Activated gamma-delta T cell (primary cell): ENCODE data around the gene COPB2.

Experiments
- DNase-seq: peaks from one replicate; lab custom pipeline; 2025; lab: John Stamatoyannopoulos, UW

COPB2 gene

DNA sequence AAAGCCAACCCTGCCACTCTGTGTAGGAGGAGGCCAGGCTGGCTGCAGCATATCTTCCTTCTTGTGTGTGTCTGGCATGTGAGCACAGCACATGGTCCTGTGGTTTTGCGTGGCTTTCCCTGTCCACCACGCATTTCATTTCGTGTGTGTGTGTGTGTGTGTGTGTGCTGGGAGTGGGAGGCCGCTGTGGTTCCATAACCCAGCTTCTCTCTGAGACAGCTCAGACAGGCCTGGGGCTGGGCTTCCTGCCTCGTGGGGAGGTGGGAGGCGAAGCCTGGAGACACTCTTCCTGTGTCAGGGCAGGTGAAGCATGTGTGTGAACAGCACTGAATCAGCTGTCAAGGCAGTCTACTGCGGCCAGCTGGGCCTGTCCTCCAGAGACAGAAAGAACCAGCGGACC is 61.6 kb downstream of the COPB2 start:
- DNase-seq = no peak

DNA sequence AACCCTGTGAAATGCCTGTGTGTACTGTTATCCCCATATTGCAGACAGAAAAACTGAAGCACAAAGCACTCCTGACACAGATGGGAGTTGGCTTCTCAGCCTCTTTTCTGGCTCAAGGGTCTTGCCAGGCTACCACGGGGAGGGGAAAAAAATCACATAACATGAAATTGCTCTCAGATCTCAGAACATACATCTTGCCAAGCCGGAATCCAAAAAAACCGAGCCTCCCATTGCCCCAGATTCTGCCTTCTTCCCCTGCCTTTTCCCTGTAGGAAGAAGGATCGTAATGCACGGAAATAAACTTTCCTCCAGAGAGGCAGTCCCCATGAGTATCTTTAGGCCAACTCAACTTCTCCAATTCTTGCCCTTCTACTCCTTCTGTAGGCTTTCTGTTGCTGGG is 62.2 kb downstream of the COPB2 start:
- DNase-seq = no peak

DNA sequence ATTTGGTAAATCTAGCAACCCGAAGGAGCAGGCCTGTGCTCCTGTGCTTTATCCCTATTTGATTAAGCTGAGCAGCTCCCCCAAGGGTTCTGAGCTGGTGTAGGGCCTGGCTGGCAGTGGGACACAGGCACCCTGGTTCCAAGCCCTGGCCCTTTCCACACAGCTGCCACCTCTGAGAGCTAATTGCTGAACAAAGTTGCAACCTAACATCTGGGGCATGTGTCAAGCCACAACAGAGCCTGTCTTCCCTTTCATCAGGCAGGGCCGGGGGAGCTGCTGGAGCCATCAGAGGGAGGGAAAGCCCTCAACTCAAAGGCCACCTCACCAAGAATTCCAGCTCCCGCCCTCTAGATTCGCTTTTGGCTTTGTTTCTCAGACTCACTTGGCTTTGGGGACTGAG is 62.7 kb downstream of the COPB2 start:
- DNase-seq = no peak

DNA sequence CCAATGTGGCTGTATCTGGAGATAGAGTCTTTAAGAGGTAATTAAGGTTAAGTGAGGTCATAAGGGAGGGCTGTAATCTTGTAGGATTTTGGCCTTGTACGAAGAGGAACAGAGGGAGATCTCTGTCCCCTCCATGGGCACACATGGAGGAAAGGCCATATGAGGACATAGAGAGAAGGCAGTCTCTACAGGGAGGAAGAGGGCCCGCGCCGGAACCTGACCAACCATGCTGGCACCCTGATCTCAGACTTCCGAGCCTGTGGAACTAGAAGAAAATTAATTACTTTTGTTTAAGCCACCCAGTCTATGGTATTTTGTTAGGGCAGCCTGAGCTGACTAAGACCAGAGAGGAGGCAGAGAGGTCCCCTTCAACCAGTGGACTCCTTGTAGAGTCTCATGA is 63.3 kb downstream of the COPB2 start:
- DNase-seq = no peak

DNA sequence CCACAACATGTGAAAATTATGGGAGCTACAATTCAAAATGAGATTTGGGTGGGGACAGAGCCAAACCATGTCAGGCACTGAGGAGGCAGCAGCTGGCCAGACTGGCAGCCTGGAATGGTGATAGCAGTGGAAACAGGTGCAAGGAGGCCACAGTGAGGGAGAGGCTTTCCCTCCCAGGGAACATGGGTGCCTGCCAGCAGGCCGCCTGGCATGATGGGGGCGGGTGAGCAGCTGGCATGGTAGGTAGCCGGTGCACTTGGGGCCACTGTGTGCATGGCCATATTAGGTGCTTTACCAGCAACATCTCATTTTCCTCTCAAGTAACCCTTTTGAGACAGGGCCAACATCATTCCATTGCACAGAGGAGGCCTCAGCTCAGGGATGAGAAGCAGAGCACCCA is 63.9 kb downstream of the COPB2 start:
- no peak for DNase-seq

- no peak for DNase-seq
Measured at GRCh38 chr3:139324456-139324855, 65.0 kb downstream of the COPB2 start.

- no peak for DNase-seq
Measured at GRCh38 chr3:139323146-139323545, 66.3 kb downstream of the COPB2 start.

GRCh38 chr3:139322346-139322745 is 67.1 kb downstream of the COPB2 start:
- no peak for DNase-seq

DNA sequence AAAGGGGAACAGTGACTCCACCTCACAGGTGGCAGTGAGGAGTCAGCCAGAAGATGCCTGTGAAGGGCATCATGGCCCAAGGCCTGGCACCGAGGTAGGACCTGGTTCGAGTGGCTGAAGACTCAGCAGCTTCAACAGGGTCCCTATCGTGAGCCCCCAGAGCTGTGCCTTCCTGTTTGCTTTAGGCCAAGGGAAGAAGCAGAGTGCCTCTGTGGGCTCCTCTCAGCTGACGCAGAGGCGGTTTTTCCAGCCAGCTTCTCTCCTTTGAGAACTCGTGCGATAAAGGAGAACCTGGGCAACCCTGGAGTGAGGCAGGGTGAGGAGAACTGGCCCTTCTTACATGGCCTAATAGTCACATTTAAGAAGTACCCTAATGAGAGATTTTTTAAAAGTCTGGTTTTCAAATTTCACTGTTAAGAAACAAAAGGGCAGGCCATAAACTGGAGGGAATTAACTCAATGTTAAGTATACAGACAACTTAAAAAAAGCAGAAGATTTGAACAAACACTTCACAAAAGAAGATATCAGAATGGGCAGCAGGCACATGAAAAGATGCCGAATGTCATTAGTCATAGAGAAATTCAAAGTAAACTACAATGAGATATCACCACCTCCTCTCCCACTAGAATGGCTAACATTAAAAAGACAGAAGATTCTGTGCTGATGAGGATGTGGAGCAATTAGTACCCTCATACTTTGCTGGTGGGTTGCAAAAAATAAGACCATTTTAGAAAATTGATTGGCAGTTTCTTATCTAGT is 68.7 kb downstream of the COPB2 start:
- no peak for DNase-seq

GRCh38 chr3:139319428-139320402 is 69.7 kb downstream of the COPB2 start:
- no peak for DNase-seq

DNA sequence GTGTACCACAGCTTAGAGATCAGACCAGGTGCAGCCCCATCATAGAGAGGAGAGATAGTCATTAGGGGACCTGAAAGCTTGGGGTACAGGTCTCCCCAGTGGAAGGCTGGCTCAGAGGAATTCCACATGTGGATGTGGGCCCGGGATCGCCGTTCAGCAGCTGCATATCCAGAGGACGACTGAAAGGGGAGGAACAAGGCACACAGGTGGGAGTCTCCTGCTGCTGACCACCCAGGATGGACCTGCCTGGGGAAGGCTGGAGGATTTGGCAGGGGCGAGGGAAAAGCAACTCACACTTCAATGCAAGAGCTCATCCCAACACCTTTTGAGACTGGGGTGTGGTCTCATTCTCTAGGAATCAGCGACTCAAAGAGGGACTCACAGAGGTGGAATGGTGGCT is 70.6 kb downstream of the COPB2 start:
- DNase-seq = no peak

GRCh38 chr3:139318431-139318816 is 71.0 kb downstream of the COPB2 start:
- no peak for DNase-seq

DNA sequence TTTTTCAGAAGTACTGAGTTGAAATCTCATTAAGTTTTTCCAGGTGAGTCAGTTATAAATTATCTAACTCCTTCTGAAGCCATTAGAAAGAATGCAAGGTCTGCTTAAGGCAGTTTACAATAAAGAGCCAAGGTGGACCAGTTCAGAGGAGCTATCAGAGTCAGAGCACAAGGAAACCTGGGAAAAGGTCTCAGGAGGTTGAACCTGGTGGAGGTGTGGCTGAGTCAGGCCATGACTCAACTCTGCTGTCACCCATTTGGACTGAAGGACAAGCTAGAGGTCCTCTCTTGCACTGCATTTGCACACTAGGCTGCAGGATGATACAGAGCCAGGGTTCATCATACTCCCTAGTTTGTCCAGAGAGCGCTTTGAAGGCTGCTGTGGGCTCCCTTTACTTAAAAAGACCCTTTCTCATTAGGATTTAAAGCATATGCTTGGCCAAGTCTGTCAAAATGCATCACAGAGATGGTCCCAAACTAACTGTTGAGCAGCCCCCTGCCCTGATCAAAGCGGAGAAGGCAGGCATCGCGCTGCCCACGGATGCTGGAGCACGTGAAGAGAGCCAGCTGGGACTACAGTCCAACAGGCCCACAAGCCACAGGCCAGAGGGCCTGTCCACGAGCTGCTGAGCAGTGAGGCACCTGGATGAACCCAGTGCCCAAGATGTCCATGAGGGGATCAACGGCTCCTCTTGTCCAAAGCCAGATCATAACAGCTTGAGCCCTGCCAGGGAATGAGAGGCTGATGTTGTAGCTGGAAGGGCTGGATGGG is 71.6 kb downstream of the COPB2 start:
- DNase-seq = no peak

DNA sequence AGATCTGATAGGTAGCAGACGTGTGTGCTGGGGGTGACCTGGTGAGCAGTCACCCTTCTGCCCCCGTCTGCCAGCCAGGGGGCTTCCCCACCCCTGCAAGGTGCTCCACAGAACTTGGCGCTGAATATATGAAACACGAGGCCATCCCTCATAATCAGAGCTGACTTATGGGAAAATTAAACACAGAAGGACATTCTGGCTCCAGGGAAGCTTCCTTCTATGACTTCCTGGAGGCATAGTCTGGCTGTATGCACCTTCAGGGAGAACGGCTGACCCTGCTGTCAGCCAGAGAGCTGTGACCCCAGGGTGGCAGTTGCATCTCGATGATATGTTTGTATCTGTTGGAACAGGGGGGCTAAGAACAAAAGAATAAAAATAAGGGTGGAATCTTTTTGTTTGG is 72.2 kb downstream of the COPB2 start:
- DNase-seq = no peak

GRCh38 chr3:139313921-139314320 is 75.5 kb downstream of the COPB2 start:
- DNase-seq = no peak

- DNase-seq = no peak
Measured at GRCh38 chr3:139312959-139313358, 76.5 kb downstream of the COPB2 start.

- DNase-seq = no peak
Measured at GRCh38 chr3:139312416-139312815, 77.0 kb downstream of the COPB2 start.

DNA sequence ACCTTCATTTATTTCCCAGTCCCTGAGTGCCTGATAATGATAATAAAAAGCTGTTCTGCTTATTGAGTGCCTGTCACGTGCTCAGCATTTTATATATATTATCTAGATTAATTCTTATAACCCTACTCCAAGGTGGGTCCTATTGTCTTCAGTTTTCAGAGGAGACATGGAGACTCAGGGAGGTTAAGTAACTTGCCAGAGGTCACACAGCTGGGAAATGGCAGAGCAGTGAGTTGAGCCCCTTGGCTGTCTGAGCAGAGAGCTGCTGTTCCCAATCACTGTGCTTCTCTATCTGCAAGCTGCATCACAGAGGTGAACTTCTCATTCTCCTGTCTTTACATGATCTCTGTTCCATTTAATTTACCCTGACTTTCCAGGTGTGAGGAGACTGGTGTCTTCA is 77.9 kb downstream of the COPB2 start:
- no peak for DNase-seq

- no peak for DNase-seq
Measured at GRCh38 chr3:139310474-139310933, 78.9 kb downstream of the COPB2 start.

DNA sequence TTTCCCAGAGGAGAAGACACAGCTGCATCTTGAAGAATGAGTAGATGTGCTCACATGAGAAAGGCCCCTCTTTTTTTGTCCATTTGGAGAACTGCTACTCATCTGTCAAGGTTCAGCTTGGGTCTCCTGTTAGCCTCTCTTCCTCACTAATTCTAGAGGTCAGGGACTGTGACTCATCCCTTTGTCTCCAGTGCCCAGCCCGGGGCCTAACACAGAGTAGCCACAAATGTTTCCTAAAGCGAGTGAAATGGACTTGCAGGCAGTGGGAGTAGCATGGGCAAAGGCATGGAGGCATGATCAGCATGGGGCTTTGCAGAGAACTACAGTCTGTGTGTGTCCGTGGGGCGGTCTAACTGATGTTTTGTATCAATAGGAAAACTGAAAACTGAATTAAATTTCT is 79.6 kb downstream of the COPB2 start:
- no peak for DNase-seq

DNA sequence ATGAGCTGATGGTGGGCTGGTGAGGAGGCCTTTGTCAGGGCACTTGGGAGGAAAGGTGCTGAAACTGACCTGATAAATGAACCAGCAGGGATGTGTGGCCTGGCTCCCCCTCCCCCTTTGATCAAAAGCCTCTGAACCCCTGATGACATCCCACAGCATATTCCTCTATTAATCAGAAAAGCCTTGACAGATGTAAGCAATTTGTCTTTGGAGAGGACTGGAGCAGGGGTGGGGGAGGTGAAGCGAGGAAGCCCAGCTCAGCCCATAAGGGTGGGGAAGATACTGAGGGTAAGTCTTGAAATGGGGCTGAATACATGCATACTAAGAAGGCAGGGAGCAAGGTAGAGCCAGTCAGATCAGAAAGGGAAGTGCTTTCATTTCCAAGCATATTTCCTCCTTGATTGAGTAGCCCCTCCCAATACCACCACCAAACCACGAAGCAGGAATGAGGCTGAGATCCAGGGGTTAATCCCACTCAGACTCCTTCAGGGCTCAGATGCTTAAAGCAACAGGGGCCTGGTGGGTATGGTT is 80.3 kb downstream of the COPB2 start:
- no peak for DNase-seq

GRCh38 chr3:139308560-139308959 is 80.9 kb downstream of the COPB2 start:
- DNase-seq = no peak
